K562 (cell line): Measurements from ENCODE around the gene SLC25A42. TPM values are rescaled to one million over a fixed set of nuclear protein-coding genes. Genes with fewer than 3 reads are reported as not detected.
A peak's percentile ranks its signal among the peaks of the same experiment; 100 is the strongest.

Source experiments
- ARNT ChIP-seq, 2 experiments: fragments of 450-650 bp; IDR thresholded peaks; 2 replicates each; pipeline ENCODE4 v1.6.1; 2016; ENCODE audit warnings: mild to moderate bottlenecking in 1 of 2
- ERF ChIP-seq: fragments of 450-650 bp; formaldehyde crosslinking; IDR thresholded peaks from 2 replicates; pipeline ENCODE4 v1.4.0; 2020; ENCODE audit warnings: mild to moderate bottlenecking, mixed read lengths
- GABPB2 ChIP-seq: fragments of 250-450 bp; sonication (Bioruptor Pico); conservative IDR thresholded peaks from 2 replicates; pipeline ENCODE4 v1.5.1; 2021; ENCODE audit warnings: mild to moderate bottlenecking
- KAT8 ChIP-seq: fragments of 450-650 bp; IDR thresholded peaks from 2 replicates; pipeline ENCODE4 v1.6.1; 2016; ENCODE audit warnings: low read depth, mild to moderate bottlenecking
- KHSRP ChIP-seq: fragments of 450-650 bp; IDR thresholded peaks from 2 replicates; pipeline ENCODE4 v1.6.1; 2017
- PHF21A ChIP-seq: fragments of 450-650 bp; IDR thresholded peaks from 2 replicates; pipeline ENCODE4 v1.6.1; 2017; ENCODE audit warnings: low read depth, borderline replicate concordance
- PHTF2 ChIP-seq: fragments of 250-450 bp; sonication (Bioruptor Pico); IDR thresholded peaks from 2 replicates; pipeline ENCODE4 v1.5.0; 2021; ENCODE audit warnings: mild to moderate bottlenecking
- POLR2A ChIP-seq: fragments of 450-650 bp; conservative IDR thresholded peaks from 2 replicates; pipeline ENCODE4 v1.6.1; 2016
- SIN3B ChIP-seq: fragments of 450-650 bp; IDR thresholded peaks from 2 replicates; pipeline ENCODE4 v1.6.1; 2017; ENCODE audit warnings: low read depth, mild to moderate bottlenecking, moderate library complexity
- SLC30A9 ChIP-seq: fragments of 250-450 bp; sonication (Bioruptor Pico); IDR thresholded peaks from 2 replicates; pipeline ENCODE4 v1.8.0; 2022; ENCODE audit warnings: mild to moderate bottlenecking, moderate library complexity
- SNIP1 ChIP-seq: fragments of 450-650 bp; IDR thresholded peaks from 2 replicates; pipeline ENCODE4 v1.7.1; 2017; ENCODE audit warnings: low read depth, mild to moderate bottlenecking
- TCF3 ChIP-seq: sonication (generic); formaldehyde crosslinking; IDR thresholded peaks from 2 replicates; pipeline ENCODE4 v1.4.0; 2020; ENCODE audit warnings: mild to moderate bottlenecking, missing genetic modification reagents
- ZNF134 ChIP-seq: fragments of 250-450 bp; sonication (Bioruptor Pico); conservative IDR thresholded peaks from 2 replicates; pipeline ENCODE4 v1.4.0; 2020
- ZNF143 ChIP-seq: sonication (generic); formaldehyde crosslinking; IDR thresholded peaks from 2 replicates; pipeline ENCODE4 v1.9.0; 2022; ENCODE audit warnings: mild to moderate bottlenecking, missing genetic modification reagents
- ZNF699 ChIP-seq: fragments of 250-450 bp; sonication (Bioruptor Pico); IDR thresholded peaks from 2 replicates; pipeline ENCODE4 v1.8.0; 2021; ENCODE audit warnings: mild to moderate bottlenecking, moderate library complexity; ENCODE audit not compliant: insufficient replicate concordance
- polyA plus RNA-seq, 8 experiments: library from polyadenylated mRNA; depleted of rRNA in 4 of 8; stranded (reverse) in 5 of 8; unstranded in 3 of 8; fragments of >200 nt; fragmentation: Nextera tagmentation in 2 of 8; fragmentation: Illumina TruSeq in 1 of 8; extraction: Ambion mirVana in 2 of 8; extraction: Trizol in 1 of 8; gene quantifications; 2 replicates each; pipeline versions ENCODE4 v1.2.1 to v1.2.3, GENCODE V29; 2011 to 2014; ENCODE audit warnings: inconsistent platforms in 1 of 8, missing spikeins in 1 of 8
- total RNA-seq, 7 experiments: library from RNA; depleted of rRNA in 6 of 7; stranded (reverse); fragments of >200 nt in 6 of 7; fragmentation: Illumina TruSeq in 2 of 7; extraction: Trizol in 2 of 7; gene quantifications; 2 replicates each; pipeline versions ENCODE4 v1.2.1 to v1.2.3, GENCODE V29; 2011 to 2021; ENCODE audit warnings: low replicate concordance in 1 of 7
- TF ChIP-seq, protein P1 (sequence below), 2 experiments: fragments of 450-650 bp in 1 of 2; sonication (generic) in 1 of 2; formaldehyde crosslinking in 1 of 2; IDR thresholded peaks; 2 replicates each; pipeline versions ENCODE4 v1.7.1 to v1.9.0; 2016 to 2022; ENCODE audit warnings: inconsistent platforms in 1 of 2, mild to moderate bottlenecking in 1 of 2, missing genetic modification reagents in 1 of 2
- TF ChIP-seq, protein P2 (sequence below): sonication (generic); IDR thresholded peaks from 2 replicates; pipeline ENCODE4 v1.6.1; 2016

Gene SLC25A42
- total and polyA plus RNA-seq, 9 of the 15 experiments (the other 6 are each of a cell fraction or from before 2014, with no cell fraction given) = 0.59 to 32.2 (median 14.1) TPM

DNA sequence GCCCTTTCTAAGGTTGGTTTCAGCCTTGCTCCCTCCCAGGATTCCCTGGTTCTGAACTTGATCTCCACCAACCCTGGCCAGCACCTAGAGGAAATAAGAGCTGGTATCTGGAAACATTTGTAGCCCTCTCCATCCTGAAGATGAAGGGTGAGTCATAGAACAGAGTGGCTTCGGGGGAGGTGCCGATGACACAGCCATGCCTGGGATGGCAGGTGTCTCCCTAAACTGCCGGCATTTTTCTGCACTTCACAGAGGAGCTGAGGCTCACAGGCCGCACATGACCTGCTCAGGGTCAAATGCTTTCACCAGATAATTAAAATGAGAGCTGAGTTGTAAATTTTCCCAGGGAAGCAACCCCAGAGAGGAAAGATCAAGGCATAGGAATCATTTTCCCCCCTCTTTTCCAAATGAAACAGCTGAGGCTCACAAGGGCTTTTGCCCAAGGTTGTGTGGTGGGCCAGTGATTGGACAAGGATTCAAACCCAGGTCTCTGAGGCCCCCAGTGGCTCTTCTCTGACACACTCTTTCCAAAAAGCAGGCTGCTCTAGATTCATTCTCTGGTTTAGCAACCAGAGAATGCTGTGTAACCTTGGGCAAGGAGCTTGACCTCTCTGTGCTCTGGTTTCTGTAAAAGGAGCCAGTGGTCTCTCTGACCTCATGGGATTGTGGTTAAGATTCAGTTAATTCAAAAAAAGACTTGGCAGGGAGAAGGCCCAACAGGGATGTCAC, 1.2 kb upstream of the SLC25A42 start (continued):
- TF ChIP-seq, protein P1, sequence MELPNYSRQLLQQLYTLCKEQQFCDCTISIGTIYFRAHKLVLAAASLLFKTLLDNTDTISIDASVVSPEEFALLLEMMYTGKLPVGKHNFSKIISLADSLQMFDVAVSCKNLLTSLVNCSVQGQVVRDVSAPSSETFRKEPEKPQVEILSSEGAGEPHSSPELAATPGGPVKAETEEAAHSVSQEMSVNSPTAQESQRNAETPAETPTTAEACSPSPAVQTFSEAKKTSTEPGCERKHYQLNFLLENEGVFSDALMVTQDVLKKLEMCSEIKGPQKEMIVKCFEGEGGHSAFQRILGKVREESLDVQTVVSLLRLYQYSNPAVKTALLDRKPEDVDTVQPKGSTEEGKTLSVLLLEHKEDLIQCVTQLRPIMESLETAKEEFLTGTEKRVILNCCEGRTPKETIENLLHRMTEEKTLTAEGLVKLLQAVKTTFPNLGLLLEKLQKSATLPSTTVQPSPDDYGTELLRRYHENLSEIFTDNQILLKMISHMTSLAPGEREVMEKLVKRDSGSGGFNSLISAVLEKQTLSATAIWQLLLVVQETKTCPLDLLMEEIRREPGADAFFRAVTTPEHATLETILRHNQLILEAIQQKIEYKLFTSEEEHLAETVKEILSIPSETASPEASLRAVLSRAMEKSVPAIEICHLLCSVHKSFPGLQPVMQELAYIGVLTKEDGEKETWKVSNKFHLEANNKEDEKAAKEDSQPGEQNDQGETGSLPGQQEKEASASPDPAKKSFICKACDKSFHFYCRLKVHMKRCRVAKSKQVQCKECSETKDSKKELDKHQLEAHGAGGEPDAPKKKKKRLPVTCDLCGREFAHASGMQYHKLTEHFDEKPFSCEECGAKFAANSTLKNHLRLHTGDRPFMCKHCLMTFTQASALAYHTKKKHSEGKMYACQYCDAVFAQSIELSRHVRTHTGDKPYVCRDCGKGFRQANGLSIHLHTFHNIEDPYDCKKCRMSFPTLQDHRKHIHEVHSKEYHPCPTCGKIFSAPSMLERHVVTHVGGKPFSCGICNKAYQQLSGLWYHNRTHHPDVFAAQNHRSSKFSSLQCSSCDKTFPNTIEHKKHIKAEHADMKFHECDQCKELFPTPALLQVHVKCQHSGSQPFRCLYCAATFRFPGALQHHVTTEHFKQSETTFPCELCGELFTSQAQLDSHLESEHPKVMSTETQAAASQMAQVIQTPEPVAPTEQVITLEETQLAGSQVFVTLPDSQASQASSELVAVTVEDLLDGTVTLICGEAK (IDR thresholded peaks at IDR 0.05) = no peak
- TF ChIP-seq, protein P1 (CRISPR knock-in tag; IDR thresholded peaks at IDR 0.05) = no peak
- no peak for TF ChIP-seq ZNF143
- TF ChIP-seq SLC30A9 (CRISPR knock-in tag) = no peak
- TF ChIP-seq SNIP1 = no peak
- no peak for TF ChIP-seq KAT8
- peak; percentile 64 for TF ChIP-seq TCF3 (CRISPR knock-in tag)
- TF ChIP-seq ZNF699 (CRISPR knock-in tag) = no peak
- no peak for TF ChIP-seq SIN3B
- TF ChIP-seq ARNT (IDR thresholded peaks at IDR 0.05) = 0 out of 4 replicates have a peak, but pooled peaks have one; percentile 50 to 70
- TF ChIP-seq, protein P2, sequence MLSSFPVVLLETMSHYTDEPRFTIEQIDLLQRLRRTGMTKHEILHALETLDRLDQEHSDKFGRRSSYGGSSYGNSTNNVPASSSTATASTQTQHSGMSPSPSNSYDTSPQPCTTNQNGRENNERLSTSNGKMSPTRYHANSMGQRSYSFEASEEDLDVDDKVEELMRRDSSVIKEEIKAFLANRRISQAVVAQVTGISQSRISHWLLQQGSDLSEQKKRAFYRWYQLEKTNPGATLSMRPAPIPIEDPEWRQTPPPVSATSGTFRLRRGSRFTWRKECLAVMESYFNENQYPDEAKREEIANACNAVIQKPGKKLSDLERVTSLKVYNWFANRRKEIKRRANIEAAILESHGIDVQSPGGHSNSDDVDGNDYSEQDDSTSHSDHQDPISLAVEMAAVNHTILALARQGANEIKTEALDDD = no peak
- no peak for TF ChIP-seq KHSRP
- no peak for TF ChIP-seq PHF21A
- TF ChIP-seq PHTF2 (CRISPR knock-in tag) = no peak
- TF ChIP-seq GABPB2 (CRISPR knock-in tag) = no peak
- no peak for TF ChIP-seq ZNF134 (CRISPR knock-in tag)
- TF ChIP-seq POLR2A = no peak
- no peak for TF ChIP-seq ERF (CRISPR knock-in tag)
